Common myeloid progenitor, CD34-positive (primary cell): ENCODE data around the gene TTC9.
A peak's percentile ranks its signal among the peaks of the same experiment; 100 is the strongest.

ENCODE experiments used
- CTCF ChIA-PET: fragments of 350-600 bp; sonication (Branson Sonifier 250); formaldehyde crosslinking; loops from one replicate; lab custom pipeline; 2021; ENCODE audit warnings: antibody characterized with exemption; lab: Charles Lee
- POLR2A ChIA-PET: fragments of 350-600 bp; sonication (Branson Sonifier 250); formaldehyde crosslinking; loops from one replicate; lab custom pipeline; 2021; ENCODE audit warnings: antibody characterized with exemption; lab: Charles Lee
- DNase-seq, 3 donors: peaks; one replicate each; pipeline versions ENCODE4 v3.0.0 to v3.0.0-alpha.2; 2013
- H3K27ac ChIP-seq, 2 experiments: 1 replicate in 1 of 2; 2 replicates in 1 of 2; pipeline ENCODE4 v1.7.0; 2013; ENCODE audit warnings: inconsistent platforms in 2 of 2, low read length in 2 of 2, mild to moderate bottlenecking in 2 of 2, low read depth in 1 of 2, moderate library complexity in 1 of 2; ENCODE audit not compliant: severe bottlenecking in 2 of 2, insufficient read depth in 1 of 2, poor library complexity in 1 of 2
- H3K27me3 ChIP-seq, 5 experiments: replicated peaks in 2 of 5; 1 replicate in 3 of 5; 2 replicates in 2 of 5; pipeline versions ENCODE4 v1.6.1 to v1.7.0; 2013; ENCODE audit warnings: low read length in 4 of 5, mild to moderate bottlenecking in 2 of 5, moderate library complexity in 2 of 5, inconsistent platforms in 1 of 5; ENCODE audit not compliant: insufficient read depth in 5 of 5, control insufficient read depth in 4 of 5
- H3K36me3 ChIP-seq, 4 experiments: 1 replicate in 2 of 4; 2 replicates in 2 of 4; pipeline versions ENCODE4 v1.6.1 to v1.7.0; 2013; ENCODE audit warnings: low read length in 3 of 4, control low read depth in 1 of 4, mild to moderate bottlenecking in 1 of 4; ENCODE audit not compliant: control insufficient read depth in 4 of 4, insufficient read depth in 4 of 4
- H3K4me1 ChIP-seq, 4 experiments: 1 replicate in 3 of 4; 2 replicates in 1 of 4; pipeline versions ENCODE4 v1.6.1 to v1.7.1; 2013; ENCODE audit warnings: low read length in 3 of 4, mild to moderate bottlenecking in 3 of 4, control low read depth in 1 of 4, inconsistent platforms in 1 of 4, moderate library complexity in 1 of 4; ENCODE audit not compliant: control insufficient read depth in 4 of 4, insufficient read depth in 4 of 4; ENCODE audit errors: control extremely low read depth in 1 of 4
- H3K4me3 ChIP-seq, 7 experiments: 1 replicate in 4 of 7; 2 replicates in 3 of 7; pipeline versions ENCODE4 v1.5.1 to v1.7.0; 2013; ENCODE audit warnings: mild to moderate bottlenecking in 7 of 7, low read length in 6 of 7, moderate library complexity in 6 of 7, inconsistent platforms in 2 of 7, low read depth in 2 of 7, control low read depth in 1 of 7; ENCODE audit not compliant: insufficient read depth in 4 of 7, control insufficient read depth in 1 of 7; ENCODE audit errors: extremely low read depth in 1 of 7
- H3K9me3 ChIP-seq, 5 experiments: 1 replicate in 4 of 5; 2 replicates in 1 of 5; pipeline versions ENCODE4 v1.6.1 to v1.7.1; 2013; ENCODE audit warnings: low read length in 4 of 5, mild to moderate bottlenecking in 2 of 5, inconsistent platforms in 1 of 5, low read depth in 1 of 5, moderate library complexity in 1 of 5; ENCODE audit not compliant: control insufficient read depth in 4 of 5, insufficient read depth in 2 of 5; ENCODE audit errors: control extremely low read depth in 1 of 5
- WGBS: methylation state at CpG from one replicate; pipeline ENCODE4 v1.1.5; 2013; ENCODE audit not compliant: insufficient coverage; 5-methylcytosine and 5-hydroxymethylcytosine counted together

Gene TTC9

DNA sequence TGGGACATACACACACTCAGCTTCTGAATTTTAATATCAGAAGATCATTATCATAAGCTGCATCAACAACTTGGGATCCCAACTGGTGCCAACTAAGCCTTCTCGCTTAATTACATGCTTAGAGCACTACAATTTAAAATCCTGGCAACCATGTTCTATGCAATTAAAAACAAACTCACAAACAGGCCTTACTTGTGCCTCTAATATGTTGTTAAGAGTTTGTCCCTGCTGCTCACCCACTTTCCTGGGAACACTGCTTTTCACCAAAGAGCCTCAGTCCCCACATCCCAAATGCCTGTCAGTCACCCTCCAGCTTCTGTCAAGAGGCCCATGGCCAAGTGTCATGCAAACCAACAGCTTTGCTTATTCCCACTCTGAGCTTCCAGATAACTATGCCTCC lies 69.7 kb downstream of the TTC9 start:
- DNase-seq: no peak
- H3K4me3 ChIP-seq: no peak overlapping the region
- H3K9me3 ChIP-seq: no peaks in the 10 kb centered on the region
- no CpG with 5 or more reads among the region's 1 CpG for WGBS
- no peaks in the 10 kb centered on the region for H3K36me3 ChIP-seq
- H3K27me3 ChIP-seq: no peaks in the 10 kb centered on the region
- H3K4me1 ChIP-seq: peaks cover 0 to 6% (median 0%) of the 10 kb centered on the region in 4 experiments
- ChIA-PET POLR2A (no interaction called here), CTCF (interaction anchor here (6.4 kb wide), 1 partner anchor 90 kb away, joined by 59 read pairs; no protein-coding TSS in a partner anchor)
- no peak overlapping the region for H3K27ac ChIP-seq

DNA sequence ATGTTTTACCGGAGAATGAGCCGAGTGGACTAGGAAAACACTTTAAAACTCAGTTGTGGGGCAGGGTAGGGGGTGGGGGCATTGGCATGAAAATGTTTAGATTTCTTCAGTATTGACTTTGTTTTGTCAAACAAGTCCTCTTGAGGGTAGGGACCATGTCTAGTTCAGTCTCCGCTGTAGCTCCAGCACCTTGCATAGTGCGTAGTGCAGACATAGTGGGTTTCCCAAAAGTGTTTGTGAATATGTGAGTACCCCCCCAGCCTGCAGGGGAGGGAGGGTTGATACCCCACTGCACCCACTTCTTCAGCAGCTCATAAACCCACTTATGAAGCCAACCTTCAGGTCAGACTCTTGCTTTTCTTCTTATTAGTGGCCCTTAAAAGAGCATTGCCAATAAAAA lies 71.4 kb downstream of the TTC9 start:
- ChIA-PET POLR2A (interaction anchor here (0.6 kb wide), 1 partner anchor 117 kb away, joined by 3 read pairs; no protein-coding TSS in a partner anchor), CTCF (interaction anchor here (0.7 to 6.4 kb wide), 14 partner anchors 8 to 104 kb away, joined by 3 to 59 read pairs (median 3); no protein-coding TSS in a partner anchor)
- Histone ChIP-seq H3K27me3 (peaks cover 0 to 5% (median 0%) of the 10 kb centered on the region in 5 experiments), H3K4me3 (no peak overlapping the region), H3K9me3 (no peaks in the 10 kb centered on the region), H3K4me1 (no peaks in the 10 kb centered on the region), H3K27ac (no peak overlapping the region), H3K36me3 (no peaks in the 10 kb centered on the region)
- DNase-seq: no peak
- 100% methylated on average over 1 of the region's 4 CpGs for WGBS

DNA sequence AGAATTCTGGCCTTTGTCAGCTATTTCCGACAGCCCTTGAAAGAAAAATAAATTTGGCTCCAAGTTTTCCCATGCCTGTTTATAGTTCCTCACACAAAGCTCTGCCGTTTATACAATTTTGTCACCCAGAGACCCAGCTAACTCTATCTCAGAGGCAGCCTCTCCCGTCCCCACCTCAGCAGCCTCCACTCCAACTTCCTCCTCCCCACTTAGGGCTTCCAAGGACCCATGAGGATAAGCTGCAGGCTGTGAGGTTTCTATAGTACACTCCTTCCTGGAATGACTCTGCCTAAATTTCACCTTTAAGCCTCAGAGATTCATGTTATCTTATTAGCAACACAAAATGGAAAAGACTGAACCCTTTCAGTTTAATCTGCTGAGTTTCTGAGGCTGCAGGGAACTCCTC lies 71.8 kb downstream of the TTC9 start:
- DNase-seq: no peak
- Histone ChIP-seq H3K4me3 (no peak overlapping the region), H3K4me1 (no peaks in the 10 kb centered on the region), H3K27ac (no peak overlapping the region), H3K36me3 (no peaks in the 10 kb centered on the region), H3K27me3 (peaks cover 0 to 5% (median 0%) of the 10 kb centered on the region in 5 experiments), H3K9me3 (no peaks in the 10 kb centered on the region)
- WGBS: 90% methylated on average over 2 of the region's 3 CpGs
- ChIA-PET CTCF (interaction anchor here (0.7 to 6.4 kb wide), 18 partner anchors 9 to 104 kb away, joined by 3 to 59 read pairs (median 3); no protein-coding TSS in a partner anchor), POLR2A (no interaction called here)

DNA sequence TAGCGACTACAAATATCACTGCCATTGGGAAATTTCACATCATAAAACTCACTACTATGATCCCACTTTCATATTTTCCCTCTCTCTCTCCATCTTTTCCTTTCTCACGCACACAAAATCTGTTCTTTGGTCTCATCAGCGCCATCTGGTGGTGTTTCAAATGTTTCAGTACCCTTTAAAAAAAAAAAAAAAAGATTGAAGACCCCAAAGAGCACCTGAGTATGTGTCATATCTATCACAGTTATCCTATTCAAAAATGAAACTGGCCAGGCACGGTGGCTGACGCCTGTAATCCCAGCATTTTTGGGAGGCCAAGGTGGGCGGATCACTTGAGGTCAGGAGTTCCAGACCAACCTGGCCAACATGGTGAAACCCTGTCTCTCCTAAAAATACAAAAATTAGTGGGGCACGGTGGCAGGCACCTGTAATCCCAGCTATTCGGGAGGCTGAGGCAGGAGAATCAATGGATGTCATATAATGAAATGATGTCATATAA lies 72.4 kb downstream of the TTC9 start:
- POLR2A ChIA-PET: no interaction called here
- CTCF ChIA-PET: interaction anchor here (0.6 to 6.4 kb wide), 18 partner anchors 8 to 248 kb away, joined by 3 to 59 read pairs (median 3); no protein-coding TSS in a partner anchor
- Histone ChIP-seq H3K9me3 (no peaks in the 10 kb centered on the region), H3K27me3 (peaks cover 0 to 7% (median 0%) of the 10 kb centered on the region in 5 experiments), H3K4me1 (no peaks in the 10 kb centered on the region), H3K36me3 (no peaks in the 10 kb centered on the region), H3K27ac (no peak overlapping the region), H3K4me3 (no peak overlapping the region)
- peak; percentile 71 to 83 (median 81) for DNase-seq
- WGBS: 11% methylated on average over 5 of the region's 8 CpGs

DNA sequence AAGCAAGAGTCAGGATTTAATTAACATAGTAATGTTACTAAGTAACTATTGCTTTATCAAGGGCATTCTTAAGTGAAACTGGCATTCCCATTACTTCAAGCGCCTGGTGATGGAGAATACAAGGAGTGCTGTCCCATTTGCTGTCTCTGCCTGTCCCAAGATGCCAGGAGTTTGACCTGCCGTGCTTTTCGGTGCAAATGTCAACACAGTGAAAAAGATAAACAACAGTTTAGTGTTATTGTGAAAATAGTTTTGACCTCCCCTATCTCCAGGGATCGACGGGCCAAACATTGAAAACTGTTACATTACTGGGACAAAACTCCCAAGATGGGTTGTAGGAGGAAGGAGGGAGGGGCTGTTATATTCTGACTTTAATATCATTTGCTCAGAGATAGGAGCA lies 74.8 kb downstream of the TTC9 start:
- Histone ChIP-seq H3K36me3 (no peaks in the 10 kb centered on the region), H3K9me3 (no peaks in the 10 kb centered on the region), H3K27ac (no peak overlapping the region), H3K4me1 (no peaks in the 10 kb centered on the region), H3K4me3 (no peak overlapping the region), H3K27me3 (peaks cover 0 to 7% (median 0%) of the 10 kb centered on the region in 5 experiments)
- 98% methylated on average over 3 of the region's 5 CpGs for WGBS
- DNase-seq: no peak
- POLR2A ChIA-PET: no interaction called here
- CTCF ChIA-PET: interaction anchor here (0.6 to 6.4 kb wide), 2 partner anchors 95 to 874 kb away, joined by 3 to 59 read pairs; no protein-coding TSS in a partner anchor

DNA sequence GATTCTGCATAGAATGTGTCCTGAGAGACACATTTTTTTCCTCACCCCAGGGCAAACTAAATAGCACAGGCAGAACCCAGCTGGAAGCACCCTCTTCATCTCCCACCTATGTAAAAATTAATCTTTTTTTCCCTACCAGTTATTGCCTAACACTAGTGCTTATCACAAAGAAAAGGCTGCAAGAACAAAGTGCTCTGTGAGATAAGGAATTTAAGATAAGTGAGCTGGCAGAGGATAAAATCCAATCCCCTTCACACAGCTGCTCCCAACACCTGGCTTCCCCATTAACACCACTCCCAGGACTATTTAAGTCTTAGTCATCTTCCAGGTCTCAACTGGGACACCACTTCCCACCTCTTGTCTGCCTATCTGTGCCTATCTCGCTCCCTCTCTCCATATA lies 75.2 kb downstream of the TTC9 start:
- Histone ChIP-seq H3K36me3 (no peaks in the 10 kb centered on the region), H3K4me1 (no peaks in the 10 kb centered on the region), H3K9me3 (no peaks in the 10 kb centered on the region), H3K4me3 (no peak overlapping the region), H3K27me3 (peaks cover 0 to 7% (median 0%) of the 10 kb centered on the region in 5 experiments), H3K27ac (no peak overlapping the region)
- ChIA-PET POLR2A (no interaction called here), CTCF (no interaction called here)
- no peak for DNase-seq
- no CpG with 5 or more reads among the region's 1 CpG for WGBS

DNA sequence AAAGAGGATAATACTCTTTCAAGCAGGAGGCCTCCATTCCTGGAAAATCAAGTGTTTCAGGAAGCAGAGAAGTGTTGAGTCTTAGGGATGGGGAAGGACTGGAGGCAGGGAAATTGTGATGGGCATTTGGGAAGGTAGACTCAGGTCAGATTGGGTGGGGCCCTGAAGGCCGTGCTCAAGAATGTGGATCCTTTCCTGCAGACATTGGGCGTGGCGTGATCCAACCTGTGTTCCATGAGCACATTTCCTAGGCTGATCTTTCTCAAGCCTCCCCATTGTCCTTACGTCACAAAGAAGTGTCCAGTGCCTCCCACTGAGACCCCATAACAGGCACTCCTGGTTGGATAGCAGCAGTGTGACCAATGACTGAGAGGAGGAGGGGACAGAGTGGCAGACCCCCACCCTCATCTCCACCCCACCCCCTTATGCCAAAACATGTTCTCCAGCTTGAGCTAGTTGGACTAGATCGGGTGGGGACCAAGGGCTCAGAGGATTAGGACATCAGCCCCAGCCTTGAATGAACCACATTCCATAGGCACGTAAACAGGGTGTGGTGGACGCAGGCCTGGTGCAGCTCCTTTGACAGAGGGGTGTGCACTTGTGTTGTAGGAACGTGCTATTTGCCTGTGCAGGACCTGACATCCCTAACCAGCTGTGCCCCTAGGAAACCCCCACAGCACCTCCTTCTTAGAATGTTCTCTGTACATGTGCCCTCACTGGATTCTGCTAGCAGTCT lies 76.8 kb downstream of the TTC9 start:
- DNase-seq: no peak
- WGBS: 97% methylated on average over 7 of the region's 8 CpGs
- CTCF ChIA-PET: interaction anchor here (0.5 kb wide), 1 partner anchor 81 kb away, joined by 3 read pairs; no protein-coding TSS in a partner anchor
- Histone ChIP-seq H3K36me3 (no peaks in the 10 kb centered on the region), H3K27ac (no peak overlapping the region), H3K27me3 (peaks cover 0 to 7% (median 0%) of the 10 kb centered on the region in 5 experiments), H3K9me3 (no peaks in the 10 kb centered on the region), H3K4me3 (no peak overlapping the region), H3K4me1 (no peaks in the 10 kb centered on the region)
- POLR2A ChIA-PET: no interaction called here
